ENCODE results near the gene MYO19.

DNA sequence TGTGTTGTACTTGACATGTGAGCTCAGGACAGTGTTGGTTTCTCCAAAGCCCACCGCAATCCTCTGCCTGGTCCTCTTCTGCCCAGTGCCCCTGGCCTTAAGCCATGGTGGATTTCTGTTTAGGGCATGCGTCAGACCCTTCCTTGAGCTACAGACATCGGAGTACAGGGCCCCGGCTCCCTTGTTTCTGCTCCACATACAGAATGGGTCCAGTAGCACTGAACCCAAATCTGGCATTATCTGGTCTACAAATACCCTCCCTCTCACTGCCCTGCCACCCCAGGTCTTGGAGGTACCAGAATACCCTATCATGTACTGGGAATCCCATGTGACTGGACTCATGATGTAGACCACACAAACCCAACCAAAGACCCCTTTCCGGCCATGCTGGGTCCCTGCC is 75.6 kb downstream of the MYO19 start:
- TF ChIP-seq, protein P1, sequence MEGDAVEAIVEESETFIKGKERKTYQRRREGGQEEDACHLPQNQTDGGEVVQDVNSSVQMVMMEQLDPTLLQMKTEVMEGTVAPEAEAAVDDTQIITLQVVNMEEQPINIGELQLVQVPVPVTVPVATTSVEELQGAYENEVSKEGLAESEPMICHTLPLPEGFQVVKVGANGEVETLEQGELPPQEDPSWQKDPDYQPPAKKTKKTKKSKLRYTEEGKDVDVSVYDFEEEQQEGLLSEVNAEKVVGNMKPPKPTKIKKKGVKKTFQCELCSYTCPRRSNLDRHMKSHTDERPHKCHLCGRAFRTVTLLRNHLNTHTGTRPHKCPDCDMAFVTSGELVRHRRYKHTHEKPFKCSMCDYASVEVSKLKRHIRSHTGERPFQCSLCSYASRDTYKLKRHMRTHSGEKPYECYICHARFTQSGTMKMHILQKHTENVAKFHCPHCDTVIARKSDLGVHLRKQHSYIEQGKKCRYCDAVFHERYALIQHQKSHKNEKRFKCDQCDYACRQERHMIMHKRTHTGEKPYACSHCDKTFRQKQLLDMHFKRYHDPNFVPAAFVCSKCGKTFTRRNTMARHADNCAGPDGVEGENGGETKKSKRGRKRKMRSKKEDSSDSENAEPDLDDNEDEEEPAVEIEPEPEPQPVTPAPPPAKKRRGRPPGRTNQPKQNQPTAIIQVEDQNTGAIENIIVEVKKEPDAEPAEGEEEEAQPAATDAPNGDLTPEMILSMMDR (IDR thresholded peaks at IDR 0.05; ENCODE audit: insufficient read depth, low read length): no peak
- TF ChIP-seq, protein P2, sequence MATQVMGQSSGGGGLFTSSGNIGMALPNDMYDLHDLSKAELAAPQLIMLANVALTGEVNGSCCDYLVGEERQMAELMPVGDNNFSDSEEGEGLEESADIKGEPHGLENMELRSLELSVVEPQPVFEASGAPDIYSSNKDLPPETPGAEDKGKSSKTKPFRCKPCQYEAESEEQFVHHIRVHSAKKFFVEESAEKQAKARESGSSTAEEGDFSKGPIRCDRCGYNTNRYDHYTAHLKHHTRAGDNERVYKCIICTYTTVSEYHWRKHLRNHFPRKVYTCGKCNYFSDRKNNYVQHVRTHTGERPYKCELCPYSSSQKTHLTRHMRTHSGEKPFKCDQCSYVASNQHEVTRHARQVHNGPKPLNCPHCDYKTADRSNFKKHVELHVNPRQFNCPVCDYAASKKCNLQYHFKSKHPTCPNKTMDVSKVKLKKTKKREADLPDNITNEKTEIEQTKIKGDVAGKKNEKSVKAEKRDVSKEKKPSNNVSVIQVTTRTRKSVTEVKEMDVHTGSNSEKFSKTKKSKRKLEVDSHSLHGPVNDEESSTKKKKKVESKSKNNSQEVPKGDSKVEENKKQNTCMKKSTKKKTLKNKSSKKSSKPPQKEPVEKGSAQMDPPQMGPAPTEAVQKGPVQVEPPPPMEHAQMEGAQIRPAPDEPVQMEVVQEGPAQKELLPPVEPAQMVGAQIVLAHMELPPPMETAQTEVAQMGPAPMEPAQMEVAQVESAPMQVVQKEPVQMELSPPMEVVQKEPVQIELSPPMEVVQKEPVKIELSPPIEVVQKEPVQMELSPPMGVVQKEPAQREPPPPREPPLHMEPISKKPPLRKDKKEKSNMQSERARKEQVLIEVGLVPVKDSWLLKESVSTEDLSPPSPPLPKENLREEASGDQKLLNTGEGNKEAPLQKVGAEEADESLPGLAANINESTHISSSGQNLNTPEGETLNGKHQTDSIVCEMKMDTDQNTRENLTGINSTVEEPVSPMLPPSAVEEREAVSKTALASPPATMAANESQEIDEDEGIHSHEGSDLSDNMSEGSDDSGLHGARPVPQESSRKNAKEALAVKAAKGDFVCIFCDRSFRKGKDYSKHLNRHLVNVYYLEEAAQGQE (IDR thresholded peaks at IDR 0.05; ENCODE audit: insufficient replicate concordance, low read depth): no peak
- TF ChIP-seq POLR2AphosphoS5 (IDR thresholded peaks at IDR 0.05; ENCODE audit: low read depth) (no peak), GABPA (IDR thresholded peaks at IDR 0.05; ENCODE audit: low read depth) (no peak)
